Measurements from ENCODE around the gene REC114. TPM values are rescaled to one million over a fixed set of nuclear protein-coding genes. Genes with fewer than 3 reads are reported as not detected.

Gene REC114
- total and polyA plus RNA-seq, 10 of the 15 experiments (the other 5 are each of a cell fraction or from before 2014, with no cell fraction given), result not detected

DNA sequence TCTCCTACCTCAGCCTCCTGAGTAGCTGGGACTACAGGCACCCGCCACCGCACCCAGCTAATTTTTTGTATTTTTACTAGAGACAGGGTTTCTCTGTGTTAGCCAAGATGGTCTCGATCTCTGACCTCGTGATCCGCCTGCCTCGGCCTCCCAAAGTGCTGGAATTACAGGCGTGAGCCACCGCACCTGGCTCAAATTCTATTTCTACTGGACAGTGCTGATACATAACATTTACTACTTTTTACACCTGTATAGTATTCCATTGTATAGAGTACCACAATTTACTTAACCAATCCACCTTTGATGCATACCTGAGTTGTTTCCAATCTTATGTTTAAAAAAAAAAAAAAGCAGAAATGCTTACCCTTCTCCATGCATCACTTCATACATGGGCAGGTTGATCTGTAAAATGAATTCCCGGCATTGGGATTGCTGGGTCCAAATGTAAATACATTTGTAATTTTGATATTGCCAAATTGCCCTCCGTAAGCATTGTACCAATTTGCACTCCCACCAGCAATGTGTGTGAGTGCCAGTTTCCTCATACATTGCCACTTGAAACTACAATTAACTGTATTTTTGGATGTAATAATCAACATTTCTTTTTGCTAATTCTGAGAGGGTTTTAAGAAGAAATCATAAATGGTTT is 95.7 kb downstream of the REC114 start:
- TF ChIP-seq GABPA (IDR thresholded peaks at IDR 0.05; ENCODE audit: low read depth), result no peak
- no peak for TF ChIP-seq KAT2A (conservative IDR thresholded peaks at IDR 0.05; ENCODE audit: control insufficient read depth, low read depth, low read length)
- ChIA-PET RAD21 (ENCODE audit: unreplicated experiment) (no interaction called here), SMC1A (ENCODE audit: uncharacterized antibody, unreplicated experiment) (no interaction called here), POLR2A (no interaction called here), CTCF (no interaction called here)
- FAIRE-seq (no peak), DNase-seq (ENCODE audit: low read depth, low spot score) (no peak), ATAC-seq (no peak)
- no peaks in the 10 kb centered on the region for H3K27me3 ChIP-seq (replicated peaks in 1 of 2; ENCODE audit: control insufficient read depth in 2 of 2, insufficient read depth in 2 of 2, low read length in 1 of 2)
- H4K20me1 ChIP-seq (ENCODE audit: control insufficient read depth, insufficient read depth), result no peaks in the 10 kb centered on the region
- no peak overlapping the region for H3K4me2 ChIP-seq (ENCODE audit: control insufficient read depth, insufficient read depth)
- no peak overlapping the region for H3K4me3 ChIP-seq
- H3K4me1 ChIP-seq (ENCODE audit: control insufficient read depth, insufficient read depth, low read length), result no peaks in the 10 kb centered on the region
- no peak overlapping the region for H3K27ac ChIP-seq (ENCODE audit: control insufficient read depth, insufficient read depth)
- no peaks in the 10 kb centered on the region for H3K9me3 ChIP-seq (replicated peaks; ENCODE audit: control insufficient read depth, insufficient read depth, low read length)
- H2AFZ ChIP-seq (ENCODE audit: control insufficient read depth, low read depth, low read length), result no peak overlapping the region
- H3K36me3 ChIP-seq (ENCODE audit: control insufficient read depth in 2 of 2, insufficient read depth in 2 of 2, low read length in 1 of 2), result no peaks in the 10 kb centered on the region
- H3K9ac ChIP-seq (ENCODE audit: control insufficient read depth, insufficient read depth, low read length), result no peak overlapping the region
- over 99% methylated on average over 10 of the region's 10 CpGs for WGBS (ENCODE audit: insufficient coverage, insufficient replicate concordance, low lambda C conversion rate, missing lambda C conversion rate)
- intact Hi-C loops (cut with micrococcal nuclease; ENCODE audit: unreplicated experiment), result no loop called here
- H3K79me2 ChIP-seq (ENCODE audit: control insufficient read depth, insufficient read depth, low read length), result no peaks in the 10 kb centered on the region
- in situ Hi-C loops (cut with MboI), result no loop called here
- BruUV-seq (replicated peaks), result no TSS peak

DNA sequence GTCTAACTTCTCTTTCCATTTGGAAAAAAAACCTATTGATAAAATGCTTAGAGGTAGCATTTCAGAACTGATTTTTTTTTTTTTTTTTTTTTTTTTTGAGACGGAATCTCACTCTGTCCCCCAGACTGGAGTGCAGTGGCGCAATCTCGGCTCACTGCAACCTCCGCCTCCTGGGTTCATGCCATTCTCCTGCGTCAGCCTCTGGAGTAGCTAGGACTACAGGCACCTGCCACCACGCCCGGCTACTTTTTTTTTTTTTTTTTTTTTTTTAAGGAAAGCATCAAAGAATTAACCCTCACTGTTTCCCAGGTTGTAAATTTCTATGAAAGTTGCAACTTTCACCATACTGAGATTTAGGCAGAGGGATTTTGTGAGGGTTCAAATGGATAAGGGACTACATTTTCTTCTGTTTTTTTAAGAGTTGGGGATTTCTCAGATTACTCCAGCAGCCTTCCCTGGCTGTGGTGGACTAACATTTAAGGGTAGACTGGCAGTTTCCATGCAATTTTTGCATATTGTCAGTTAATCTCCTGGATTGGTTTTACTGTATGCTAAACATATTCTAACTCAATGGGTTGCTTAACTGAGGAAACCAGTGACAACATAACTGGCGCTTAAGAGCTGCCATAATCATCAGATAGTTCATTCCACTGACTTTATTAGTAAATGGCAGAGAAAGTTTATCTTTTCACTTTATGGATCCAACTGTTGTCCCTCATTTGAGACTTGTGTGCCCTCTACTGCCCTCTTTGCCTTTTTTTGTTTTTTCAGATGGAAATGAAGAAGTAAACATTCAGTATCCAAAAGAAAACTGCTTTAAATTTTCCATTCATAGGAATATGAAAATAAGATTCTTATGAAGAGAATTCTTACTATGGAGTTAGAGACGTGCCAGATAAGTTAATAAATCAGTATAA is 96.5 kb downstream of the REC114 start:
- no peak overlapping the region for H3K27ac ChIP-seq (ENCODE audit: control insufficient read depth, insufficient read depth)
- intact Hi-C loops (cut with micrococcal nuclease; ENCODE audit: unreplicated experiment) (no loop called here), in situ Hi-C loops (cut with MboI) (no loop called here)
- POLR2A ChIA-PET, result no interaction called here
- CTCF ChIA-PET, result no interaction called here
- H3K4me2 ChIP-seq (ENCODE audit: control insufficient read depth, insufficient read depth), result no peak overlapping the region
- no peak for ATAC-seq
- H3K4me1 ChIP-seq (ENCODE audit: control insufficient read depth, insufficient read depth, low read length), result no peaks in the 10 kb centered on the region
- no peaks in the 10 kb centered on the region for H3K9me3 ChIP-seq (replicated peaks; ENCODE audit: control insufficient read depth, insufficient read depth, low read length)
- H2AFZ ChIP-seq (ENCODE audit: control insufficient read depth, low read depth, low read length), result no peak overlapping the region
- SMC1A ChIA-PET (ENCODE audit: uncharacterized antibody, unreplicated experiment), result interaction anchor here (1.2 kb wide), 1 partner anchor 12 kb away, joined by 3 read pairs; no protein-coding TSS in a partner anchor
- RAD21 ChIA-PET (ENCODE audit: unreplicated experiment), result interaction anchor here (0.6 kb wide), 1 partner anchor 75 kb away, joined by 3 read pairs; no protein-coding TSS in a partner anchor
- no peaks in the 10 kb centered on the region for H3K79me2 ChIP-seq (ENCODE audit: control insufficient read depth, insufficient read depth, low read length)
- WGBS (ENCODE audit: insufficient coverage, insufficient replicate concordance, low lambda C conversion rate, missing lambda C conversion rate), result 89% methylated on average over 8 of the region's 9 CpGs
- no TSS peak for BruUV-seq (replicated peaks)
- H3K9ac ChIP-seq (ENCODE audit: control insufficient read depth, insufficient read depth, low read length), result no peak overlapping the region
- no peaks in the 10 kb centered on the region for H3K36me3 ChIP-seq (ENCODE audit: control insufficient read depth in 2 of 2, insufficient read depth in 2 of 2, low read length in 1 of 2)
- no peak for TF ChIP-seq JUND (IDR thresholded peaks at IDR 0.05; ENCODE audit: low read depth, low read length)
- TF ChIP-seq PAX8 (IDR thresholded peaks at IDR 0.05), result no peak
- no peak for TF ChIP-seq KAT2A (conservative IDR thresholded peaks at IDR 0.05; ENCODE audit: control insufficient read depth, low read depth, low read length)
- TF ChIP-seq ZNF207 (IDR thresholded peaks at IDR 0.05; ENCODE audit: borderline replicate concordance), result no peak
- no peak for TF ChIP-seq STAT1 (conservative IDR thresholded peaks at IDR 0.05)
- no peak for TF ChIP-seq MTA2 (IDR thresholded peaks at IDR 0.05; ENCODE audit: low read depth)
- TF ChIP-seq NR2C1 (IDR thresholded peaks at IDR 0.05), result no peak
- TF ChIP-seq, protein P1, sequence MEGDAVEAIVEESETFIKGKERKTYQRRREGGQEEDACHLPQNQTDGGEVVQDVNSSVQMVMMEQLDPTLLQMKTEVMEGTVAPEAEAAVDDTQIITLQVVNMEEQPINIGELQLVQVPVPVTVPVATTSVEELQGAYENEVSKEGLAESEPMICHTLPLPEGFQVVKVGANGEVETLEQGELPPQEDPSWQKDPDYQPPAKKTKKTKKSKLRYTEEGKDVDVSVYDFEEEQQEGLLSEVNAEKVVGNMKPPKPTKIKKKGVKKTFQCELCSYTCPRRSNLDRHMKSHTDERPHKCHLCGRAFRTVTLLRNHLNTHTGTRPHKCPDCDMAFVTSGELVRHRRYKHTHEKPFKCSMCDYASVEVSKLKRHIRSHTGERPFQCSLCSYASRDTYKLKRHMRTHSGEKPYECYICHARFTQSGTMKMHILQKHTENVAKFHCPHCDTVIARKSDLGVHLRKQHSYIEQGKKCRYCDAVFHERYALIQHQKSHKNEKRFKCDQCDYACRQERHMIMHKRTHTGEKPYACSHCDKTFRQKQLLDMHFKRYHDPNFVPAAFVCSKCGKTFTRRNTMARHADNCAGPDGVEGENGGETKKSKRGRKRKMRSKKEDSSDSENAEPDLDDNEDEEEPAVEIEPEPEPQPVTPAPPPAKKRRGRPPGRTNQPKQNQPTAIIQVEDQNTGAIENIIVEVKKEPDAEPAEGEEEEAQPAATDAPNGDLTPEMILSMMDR (IDR thresholded peaks at IDR 0.05 in 2 of 3, conservative IDR thresholded peaks at IDR 0.05 in 1 of 3; ENCODE audit: control insufficient read depth in 2 of 3, extremely low read depth in 1 of 3, insufficient read depth in 1 of 3, low read depth in 3 of 3, low read length in 3 of 3), result no peak
- H4K20me1 ChIP-seq (ENCODE audit: control insufficient read depth, insufficient read depth), result no peaks in the 10 kb centered on the region
- no peak for DNase-seq (ENCODE audit: low read depth, low spot score)
- no peak overlapping the region for H3K4me3 ChIP-seq
- no peaks in the 10 kb centered on the region for H3K27me3 ChIP-seq (replicated peaks in 1 of 2; ENCODE audit: control insufficient read depth in 2 of 2, insufficient read depth in 2 of 2, low read length in 1 of 2)
- no peak for FAIRE-seq

Measured in GM12878 (cell line).